Measurements from ENCODE around the gene SHLD1.

SHLD1 gene

GRCh38 chr20:5821627-5822215 lies 71.5 kb downstream of the SHLD1 start:
- no peak for DNase-seq (ENCODE audit: low read depth)
- no peak overlapping the region for H3K4me3 ChIP-seq (ENCODE audit: low read depth, low read length)
- no peak for TF ChIP-seq CTCF (IDR thresholded peaks at IDR 0.05; ENCODE audit: control insufficient read depth, extremely low read depth, insufficient read depth)

GRCh38 chr20:5822569-5822968 lies 72.4 kb downstream of the SHLD1 start:
- DNase-seq (ENCODE audit: low read depth), result no peak
- no peak for TF ChIP-seq CTCF (IDR thresholded peaks at IDR 0.05; ENCODE audit: control insufficient read depth, extremely low read depth, insufficient read depth)
- no peak overlapping the region for H3K4me3 ChIP-seq (ENCODE audit: low read depth, low read length)

- no peak for DNase-seq (ENCODE audit: low read depth)
- no peak for TF ChIP-seq CTCF (IDR thresholded peaks at IDR 0.05; ENCODE audit: control insufficient read depth, extremely low read depth, insufficient read depth)
- no peak overlapping the region for H3K4me3 ChIP-seq (ENCODE audit: low read depth, low read length)
Measured at GRCh38 chr20:5825130-5825719, 75.0 kb downstream of the SHLD1 start.

- no peak overlapping the region for H3K4me3 ChIP-seq (ENCODE audit: low read depth, low read length)
- TF ChIP-seq CTCF (IDR thresholded peaks at IDR 0.05; ENCODE audit: control insufficient read depth, extremely low read depth, insufficient read depth), result no peak
- DNase-seq (ENCODE audit: low read depth), result no peak
Measured at GRCh38 chr20:5827098-5827853, 77.1 kb downstream of the SHLD1 start.

- DNase-seq (ENCODE audit: low read depth), result no peak
- TF ChIP-seq CTCF (IDR thresholded peaks at IDR 0.05; ENCODE audit: control insufficient read depth, extremely low read depth, insufficient read depth), result no peak
- H3K4me3 ChIP-seq (ENCODE audit: low read depth, low read length), result no peak overlapping the region
Measured at GRCh38 chr20:5827861-5828260, 77.7 kb downstream of the SHLD1 start.

- TF ChIP-seq CTCF (IDR thresholded peaks at IDR 0.05; ENCODE audit: control insufficient read depth, extremely low read depth, insufficient read depth), result no peak
- DNase-seq (ENCODE audit: low read depth), result no peak
Measured at GRCh38 chr20:5829241-5829809, 79.1 kb downstream of the SHLD1 start.

More at GRCh38 chr20:5829241-5829809, 79.1 kb downstream of the SHLD1 start:
- H3K4me3 ChIP-seq (ENCODE audit: low read depth, low read length), result no peak overlapping the region
